Ovary (tissue), 9 donors: Measurements from ENCODE around the gene SP2. TPM values are rescaled to one million over a fixed set of nuclear protein-coding genes. Genes with fewer than 3 reads are reported as not detected.

Experiments used
- DNase-seq, 5 donors: peaks; one replicate each; pipeline ENCODE4 v3.0.0-alpha.2; 2019 to 2020
- H3K27ac ChIP-seq, 2 donors: fragments of 200-600 bp; one replicate each; pipeline versions ENCODE4 v1.5.1 to v1.8.0; 2019 to 2022
- H3K27me3 ChIP-seq: fragments of 200-600 bp; one replicate; pipeline ENCODE4 v1.8.0; 2022
- H3K36me3 ChIP-seq: fragments of 200-600 bp; sonication (generic); one replicate; pipeline ENCODE4 v1.5.1; 2019
- H3K4me1 ChIP-seq: one replicate; pipeline ENCODE4 v1.8.1; 2013; ENCODE audit warnings: mild to moderate bottlenecking, moderate library complexity; ENCODE audit not compliant: insufficient read depth
- H3K4me3 ChIP-seq: fragments of 200-600 bp; sonication (generic); one replicate; pipeline ENCODE4 v1.5.1; 2017
- H3K9me3 ChIP-seq, 2 donors: fragments of 200-600 bp in 1 of 2; sonication (generic) in 1 of 2; one replicate each; pipeline versions ENCODE4 v1.5.1 to v1.8.1; 2013 to 2019; ENCODE audit warnings: mild to moderate bottlenecking in 1 of 2, moderate library complexity in 1 of 2
- EP300 ChIP-seq: sonication (generic); formaldehyde crosslinking; IDR thresholded peaks from one replicate; pipeline ENCODE4 v1.6.1; 2017; ENCODE audit warnings: antibody characterized with exemption
- POLR2A ChIP-seq: fragments of 450-650 bp; IDR thresholded peaks from one replicate; pipeline ENCODE4 v1.6.1; 2017; ENCODE audit warnings: antibody characterized with exemption, mild to moderate bottlenecking, moderate library complexity
- WGBS, 3 donors: extraction: QIAGEN DNeasy Blood & Tissue Kit in 1 of 3; methylation state at CpG; one replicate each; pipeline versions ENCODE4 v1.1.5 to v1.1.7; 2013 to 2017; 5-methylcytosine and 5-hydroxymethylcytosine counted together
- intact Hi-C, 4 donors: fragments of 100-400 bp; cut with DNase I; formaldehyde crosslinking; loops; one replicate each; pipeline versions ENCODE4 v1.11.0 to v1.15.1; 2022 to 2023
- polyA plus RNA-seq, 2 donors: library from polyadenylated mRNA; stranded (reverse); fragments of 200-250 nt in 1 of 2; fragments of 350-450 nt in 1 of 2; fragmentation: Illumina TruSeq in 1 of 2; extraction: RNeasy Lipid Tissue Mini Kit (QIAGEN cat#74804) in 1 of 2; gene quantifications; one replicate each; pipeline ENCODE4 v1.2.3, GENCODE V29; 2013 to 2014
- total RNA-seq, 7 donors: library from RNA; depleted of rRNA in 2 of 7; stranded (reverse); fragments of >200 nt in 2 of 7; fragmentation: NEBNext Ultra II Directional in 3 of 7; extraction: Animal tissue kit (Norgen Biotek cat#: 25700) in 3 of 7; gene quantifications; one replicate each; pipeline versions ENCODE4 v1.1.0 to v1.2.4, GENCODE V29; 2016 to 2023
- TF ChIP-seq, protein P1 (sequence below), 3 donors: fragments of 450-650 bp in 2 of 3; fragments of 200-600 bp in 1 of 3; IDR thresholded peaks; one replicate each; pipeline versions ENCODE4 v1.5.1 to v1.8.0; 2016 to 2022; ENCODE audit warnings: antibody characterized with exemption in 3 of 3, mild to moderate bottlenecking in 1 of 3
- donor health status: DM: no; HTN: no; CAD: no; lungs with moderate emphysema.
- donor health status: DM: no; HTN: no; CAD: no.
- donor health status: Bipolar disorder and iron deficiency.
- donor health status: DM: yes; HTN: yes; CAD: no.
- donor health status: DM: no; HTN: no; CAD: no.
- donor health status: DM: yes; HTN: yes; CAD: no.

SP2 gene
- total and polyA plus RNA-seq, 9 donors = 2.6 to 22.5 (median 14.7) TPM

GRCh38 chr17:47857551-47858455 is 38.2 kb upstream of the SP2 start:
- Histone ChIP-seq H3K36me3 (no peaks in the 10 kb centered on the region), H3K4me1 (no peaks in the 10 kb centered on the region), H3K4me3 (no peak overlapping the region), H3K9me3 (no peaks in the 10 kb centered on the region), H3K27me3 (no peaks in the 10 kb centered on the region), H3K27ac (no peak overlapping the region)
- intact Hi-C loops = no loop called here
- TF ChIP-seq POLR2A (no peak), EP300 (no peak)
- TF ChIP-seq, protein P1, sequence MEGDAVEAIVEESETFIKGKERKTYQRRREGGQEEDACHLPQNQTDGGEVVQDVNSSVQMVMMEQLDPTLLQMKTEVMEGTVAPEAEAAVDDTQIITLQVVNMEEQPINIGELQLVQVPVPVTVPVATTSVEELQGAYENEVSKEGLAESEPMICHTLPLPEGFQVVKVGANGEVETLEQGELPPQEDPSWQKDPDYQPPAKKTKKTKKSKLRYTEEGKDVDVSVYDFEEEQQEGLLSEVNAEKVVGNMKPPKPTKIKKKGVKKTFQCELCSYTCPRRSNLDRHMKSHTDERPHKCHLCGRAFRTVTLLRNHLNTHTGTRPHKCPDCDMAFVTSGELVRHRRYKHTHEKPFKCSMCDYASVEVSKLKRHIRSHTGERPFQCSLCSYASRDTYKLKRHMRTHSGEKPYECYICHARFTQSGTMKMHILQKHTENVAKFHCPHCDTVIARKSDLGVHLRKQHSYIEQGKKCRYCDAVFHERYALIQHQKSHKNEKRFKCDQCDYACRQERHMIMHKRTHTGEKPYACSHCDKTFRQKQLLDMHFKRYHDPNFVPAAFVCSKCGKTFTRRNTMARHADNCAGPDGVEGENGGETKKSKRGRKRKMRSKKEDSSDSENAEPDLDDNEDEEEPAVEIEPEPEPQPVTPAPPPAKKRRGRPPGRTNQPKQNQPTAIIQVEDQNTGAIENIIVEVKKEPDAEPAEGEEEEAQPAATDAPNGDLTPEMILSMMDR (IDR thresholded peaks at IDR 0.05) = no peak
- 84 to 89% (median 87%) methylated on average over 16 of the region's 16 CpGs for whole genome bisulfite sequencing, 3 donors
- DNase-seq = no peak

DNA sequence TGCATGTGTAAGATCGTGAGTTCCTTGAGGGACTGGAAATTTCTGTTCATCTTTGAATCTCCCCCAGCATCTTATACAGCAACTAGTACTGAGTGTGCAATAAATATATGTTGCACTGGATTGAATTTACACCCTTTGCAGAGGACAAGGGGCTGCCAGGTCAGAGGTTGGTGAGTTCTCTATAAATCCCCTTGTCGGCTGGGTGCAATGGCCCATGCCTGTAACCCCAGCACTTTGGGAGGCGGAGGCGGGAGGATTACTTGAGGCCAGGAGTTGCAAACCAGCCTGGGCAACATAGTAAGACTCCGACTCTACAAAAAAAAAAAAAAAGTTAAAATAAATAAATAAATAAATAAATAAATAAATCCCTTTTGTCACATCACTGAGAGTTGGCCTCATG is 35.6 kb upstream of the SP2 start:
- Histone ChIP-seq H3K27ac (no peak overlapping the region), H3K36me3 (no peaks in the 10 kb centered on the region), H3K27me3 (no peaks in the 10 kb centered on the region), H3K9me3 (no peaks in the 10 kb centered on the region), H3K4me3 (no peak overlapping the region), H3K4me1 (no peaks in the 10 kb centered on the region)
- WGBS, 3 donors = 84 to 90% (median 84%) methylated on average over 5 of the region's 5 CpGs
- TF ChIP-seq, protein P1 (IDR thresholded peaks at IDR 0.05) = no peak
- TF ChIP-seq POLR2A = no peak
- TF ChIP-seq EP300 = no peak
- DNase-seq = no peak
- intact Hi-C loops = no loop called here

GRCh38 chr17:47862621-47863440 is 33.2 kb upstream of the SP2 start:
- Histone ChIP-seq H3K36me3 (no peaks in the 10 kb centered on the region), H3K4me1 (no peaks in the 10 kb centered on the region), H3K27ac (no peak overlapping the region), H3K27me3 (no peaks in the 10 kb centered on the region), H3K9me3 (no peaks in the 10 kb centered on the region), H3K4me3 (no peak overlapping the region)
- intact Hi-C loops = no loop called here
- TF ChIP-seq, protein P1 (IDR thresholded peaks at IDR 0.05) = no peak
- no peak for TF ChIP-seq EP300
- DNase-seq = no peak
- 51 to 65% (median 65%) methylated on average over 7 of the region's 7 CpGs for WGBS, 3 donors

- no peak for TF ChIP-seq EP300
- TF ChIP-seq, protein P1 (IDR thresholded peaks at IDR 0.05) = no peak
- TF ChIP-seq POLR2A = no peak
- WGBS, 3 donors = 35 to 44% (median 38%) methylated on average over 7 of the region's 7 CpGs
Observed at GRCh38 chr17:47864791-47865216, 31.2 kb upstream of the SP2 start.

More at GRCh38 chr17:47864791-47865216, 31.2 kb upstream of the SP2 start:
- Histone ChIP-seq H3K4me3 (no peak overlapping the region), H3K27me3 (no peaks in the 10 kb centered on the region), H3K9me3 (no peaks in the 10 kb centered on the region), H3K4me1 (no peaks in the 10 kb centered on the region), H3K27ac (no peak overlapping the region), H3K36me3 (no peaks in the 10 kb centered on the region)
- DNase-seq = no peak
- intact Hi-C loops = no loop called here
